SK-N-MC (cell line): ENCODE results near the gene DBP.

Experiments used
- DNase-seq: peaks from one replicate; pipeline ENCODE4 v3.0.0-alpha.2; 2011; ENCODE audit warnings: low read depth, low spot score
- H3K27ac ChIP-seq: fragments of 200-600 bp; sonication (generic); 2 replicates; pipeline ENCODE4 v1.5.1; 2016; ENCODE audit warnings: mixed run types
- H3K36me3 ChIP-seq: fragments of 200-600 bp; sonication (generic); 2 replicates; pipeline ENCODE4 v1.6.1; 2017; ENCODE audit warnings: antibody characterized with exemption, low read length, mixed read lengths; ENCODE audit not compliant: insufficient read depth
- H3K4me3 ChIP-seq: fragments of 200-600 bp; sonication (generic); 2 replicates; pipeline ENCODE4 v1.5.1; 2016
- H3K9ac ChIP-seq: fragments of 200-600 bp; sonication (generic); 2 replicates; pipeline ENCODE4 v1.8.0; 2017; ENCODE audit warnings: mixed run types, mixed read lengths; ENCODE audit not compliant: insufficient read length
- H3K9me3 ChIP-seq: fragments of 200-600 bp; sonication (generic); 2 replicates; pipeline ENCODE4 v1.6.1; 2017; ENCODE audit warnings: low read depth, mild to moderate bottlenecking, antibody characterized with exemption, low read length, moderate library complexity, mixed read lengths
- EZH2 ChIP-seq: fragments of 200-600 bp; sonication (generic); IDR thresholded peaks from one replicate; pipeline ENCODE4 v1.6.1; 2017; ENCODE audit warnings: antibody characterized with exemption
- FOXP2 ChIP-seq: optimal IDR thresholded peaks from 2 replicates; pipeline ENCODE3; 2011; ENCODE audit warnings: mild to moderate bottlenecking, moderate library complexity; ENCODE audit not compliant: insufficient read depth; ENCODE audit errors: extremely low read length, control extremely low read depth
- POLR2AphosphoS5 ChIP-seq: IDR thresholded peaks from 2 replicates; pipeline ENCODE4 v1.6.1; 2012; ENCODE audit warnings: mild to moderate bottlenecking, low read depth, low read length, borderline replicate concordance

The DBP gene

DNA sequence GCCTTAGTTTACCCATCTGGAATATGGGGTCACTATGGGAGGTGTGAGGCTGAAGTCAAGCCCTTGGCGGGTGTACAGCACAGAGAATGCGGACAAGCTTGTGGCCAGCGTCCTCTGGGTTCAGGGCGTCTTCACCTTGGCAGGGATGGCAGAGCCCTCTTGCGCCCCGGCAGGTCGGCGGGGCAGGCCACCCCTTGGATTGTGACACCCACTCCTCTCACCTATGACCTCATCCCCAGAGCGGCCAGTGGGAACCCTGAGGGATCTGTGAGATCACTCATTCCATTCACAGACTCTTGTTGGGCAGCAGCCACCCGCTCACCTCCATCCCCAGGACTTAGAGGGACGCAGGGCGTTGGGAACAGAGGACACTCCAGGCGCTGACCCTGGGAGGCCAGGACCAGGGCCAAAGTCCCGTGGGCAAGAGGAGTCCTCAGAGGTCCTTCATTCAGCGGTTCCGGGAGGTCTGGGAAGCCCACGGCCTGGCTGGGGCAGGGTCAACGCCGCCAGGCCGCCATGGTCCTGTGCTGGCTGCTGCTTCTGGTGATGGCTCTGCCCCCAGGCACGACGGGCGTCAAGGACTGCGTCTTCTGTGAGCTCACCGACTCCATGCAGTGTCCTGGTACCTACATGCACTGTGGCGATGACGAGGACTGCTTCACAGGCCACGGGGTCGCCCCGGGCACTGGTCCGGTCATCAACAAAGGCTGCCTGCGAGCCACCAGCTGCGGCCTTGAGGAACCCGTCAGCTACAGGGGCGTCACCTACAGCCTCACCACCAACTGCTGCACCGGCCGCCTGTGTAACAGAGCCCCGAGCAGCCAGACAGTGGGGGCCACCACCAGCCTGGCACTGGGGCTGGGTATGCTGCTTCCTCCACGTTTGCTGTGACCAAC is 30.5 kb downstream of the DBP start, which contains the start of gene SPACA4:
SPACA4 (plus strand) TSS at position 280 of the 896 bp plus-strand sequence; CDS start at position 517, 237 bp downstream.
- Histone ChIP-seq H3K27ac (no peak within 1 kb of the TSS), H3K9ac (no peak within 1 kb of the TSS)

DNA sequence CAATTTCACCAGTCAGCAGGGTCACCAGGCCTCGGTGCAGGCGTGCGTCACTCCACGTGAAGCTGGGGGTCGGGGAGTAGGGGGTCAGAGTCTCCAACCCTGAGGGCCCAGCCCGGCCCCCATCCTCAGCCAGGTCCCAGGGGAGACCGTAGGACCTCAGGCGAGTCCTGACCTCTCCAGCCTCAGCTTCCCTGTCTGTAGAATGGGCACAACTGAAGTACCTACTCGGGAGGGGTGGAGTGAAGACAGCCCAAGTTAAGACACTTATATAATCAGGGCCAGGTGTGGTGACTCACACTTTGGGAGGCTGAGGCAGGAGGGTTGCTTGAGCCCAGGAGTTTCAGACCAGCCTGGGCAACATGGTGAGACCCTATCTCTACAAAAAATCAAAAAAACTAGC is 33.3 kb downstream of the DBP start:
- no peak for TF ChIP-seq POLR2AphosphoS5
- TF ChIP-seq EZH2 = no peak
- no peak for TF ChIP-seq FOXP2

More for the DNA sequence above, 30.5 kb downstream of the DBP start, which contains the start of gene SPACA4:
- no peak for DNase-seq
- Histone ChIP-seq H3K4me3 (no peak within 1 kb of the TSS), H3K36me3 (no peaks in the 10 kb centered on the region), H3K9me3 (no peaks in the 10 kb centered on the region)
- TF ChIP-seq POLR2AphosphoS5 = no peak
- TF ChIP-seq EZH2 = no peak
- no peak for TF ChIP-seq FOXP2

GRCh38 chr19:48603449-48603848 is 33.7 kb downstream of the DBP start:
- H3K4me3 ChIP-seq = no peak overlapping the region
- no peaks in the 10 kb centered on the region for H3K9me3 ChIP-seq
- TF ChIP-seq POLR2AphosphoS5 (no peak), EZH2 (no peak), FOXP2 (no peak)
- no peak overlapping the region for H3K27ac ChIP-seq
- no peaks in the 10 kb centered on the region for H3K36me3 ChIP-seq
- no peak overlapping the region for H3K9ac ChIP-seq
- no peak for DNase-seq

More for the DNA sequence above, 33.3 kb downstream of the DBP start:
- Histone ChIP-seq H3K9me3 (no peaks in the 10 kb centered on the region), H3K4me3 (no peak overlapping the region), H3K9ac (no peak overlapping the region), H3K27ac (no peak overlapping the region), H3K36me3 (no peaks in the 10 kb centered on the region)
- no peak for DNase-seq

DNA sequence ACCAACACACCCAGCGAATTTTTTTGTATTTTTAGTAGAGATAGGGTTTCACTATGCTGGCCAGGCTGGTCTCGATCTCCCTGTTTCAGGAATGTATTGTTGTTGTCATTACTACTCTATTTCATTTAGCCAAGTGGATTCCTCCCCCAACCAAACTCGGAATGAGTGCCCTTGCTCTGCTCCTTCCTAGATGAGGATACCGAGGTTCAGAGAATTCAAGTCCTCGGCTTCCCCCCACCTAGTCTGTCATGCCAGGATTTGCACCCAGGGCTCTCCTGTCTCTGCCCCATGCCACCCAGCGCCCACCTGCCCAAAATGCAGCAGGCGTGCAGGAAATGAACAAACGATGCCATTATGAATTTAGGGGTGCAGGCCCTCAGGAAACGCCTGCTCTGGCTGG is 34.2 kb downstream of the DBP start:
- TF ChIP-seq EZH2 = no peak
- TF ChIP-seq POLR2AphosphoS5 = no peak
- no peak for TF ChIP-seq FOXP2
- no peaks in the 10 kb centered on the region for H3K9me3 ChIP-seq
- no peak overlapping the region for H3K27ac ChIP-seq
- H3K9ac ChIP-seq = no peak overlapping the region
- H3K36me3 ChIP-seq = no peaks in the 10 kb centered on the region
- no peak for DNase-seq
- H3K4me3 ChIP-seq = no peak overlapping the region

DNA sequence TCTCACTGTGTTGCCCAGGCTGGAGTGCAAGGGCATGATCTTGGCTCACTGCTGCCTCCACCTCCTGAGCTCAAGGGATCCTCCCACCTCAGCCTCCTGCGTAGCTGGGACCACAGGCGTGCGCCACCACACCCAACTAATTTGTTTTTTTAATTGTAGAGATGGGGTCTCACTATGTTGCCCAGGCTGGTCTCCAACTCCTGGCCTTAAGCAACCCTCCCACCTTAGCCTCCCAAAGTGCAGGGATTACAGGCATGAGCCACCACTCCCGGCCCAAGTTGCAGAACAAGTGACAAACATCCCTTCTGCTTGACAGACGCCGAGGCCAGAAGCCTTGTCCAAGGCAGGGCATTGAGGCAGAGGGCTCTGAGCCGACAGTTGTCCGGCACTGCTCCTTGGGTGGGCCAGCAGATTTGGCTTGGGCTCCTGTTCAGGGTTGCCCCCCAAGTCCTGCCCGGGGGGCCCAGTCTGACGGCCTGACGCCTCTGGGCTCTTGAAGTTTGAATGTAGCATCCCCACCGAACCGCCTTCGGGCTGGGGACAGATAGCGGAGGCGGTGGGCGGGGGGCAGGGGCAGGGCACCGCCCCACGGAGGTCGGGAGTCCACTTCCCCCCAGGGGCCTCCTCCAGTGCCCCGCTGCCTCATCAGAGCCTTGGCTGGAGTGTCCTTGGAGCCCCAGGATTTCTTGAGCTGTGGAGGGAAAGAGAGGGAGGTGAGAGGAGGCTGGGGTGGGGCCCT is 36.3 kb downstream of the DBP start:
- TF ChIP-seq EZH2 (no peak), FOXP2 (no peak), POLR2AphosphoS5 (no peak)
- no peak overlapping the region for H3K27ac ChIP-seq

DNA sequence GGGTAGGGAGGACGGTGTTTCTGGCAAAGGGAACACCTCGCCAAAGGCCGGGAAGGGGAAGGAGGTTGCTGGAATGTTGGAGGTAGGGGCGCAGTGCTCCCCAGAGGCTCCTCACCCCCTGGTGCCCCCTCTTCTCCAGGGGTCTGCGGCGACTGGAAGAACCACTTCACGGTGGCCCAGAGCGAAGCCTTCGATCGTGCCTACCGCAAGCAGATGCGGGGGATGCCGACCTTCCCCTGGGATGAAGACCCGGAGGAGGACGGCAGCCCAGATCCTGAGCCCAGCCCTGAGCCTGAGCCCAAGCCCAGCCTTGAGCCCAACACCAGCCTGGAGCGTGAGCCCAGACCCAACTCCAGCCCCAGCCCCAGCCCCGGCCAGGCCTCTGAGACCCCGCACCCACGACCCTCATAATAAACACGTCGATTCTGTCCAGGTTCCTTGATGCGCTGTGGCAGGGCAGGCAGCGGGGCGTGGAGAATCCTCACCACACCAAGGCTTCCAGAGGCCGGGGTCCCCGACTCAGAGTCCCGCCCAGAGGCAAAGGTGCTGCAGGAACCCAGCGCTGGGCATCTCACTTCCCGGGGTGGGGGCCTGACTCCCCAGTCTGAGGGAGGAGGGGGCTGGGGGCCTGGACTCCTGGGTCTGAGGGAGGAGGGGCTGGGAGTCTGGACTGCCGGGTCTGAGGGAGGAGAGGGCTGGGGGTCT is 38.0 kb downstream of the DBP start:
- H3K36me3 ChIP-seq = no peaks in the 10 kb centered on the region
- no peak overlapping the region for H3K4me3 ChIP-seq
- H3K9me3 ChIP-seq = no peaks in the 10 kb centered on the region
- no peak for TF ChIP-seq EZH2
- no peak for TF ChIP-seq POLR2AphosphoS5
- TF ChIP-seq FOXP2 = no peak
- no peak overlapping the region for H3K9ac ChIP-seq
- DNase-seq = no peak
- H3K27ac ChIP-seq = no peak overlapping the region

More for the DNA sequence above, 36.3 kb downstream of the DBP start:
- no peak for DNase-seq
- H3K4me3 ChIP-seq = no peak overlapping the region
- H3K36me3 ChIP-seq = no peaks in the 10 kb centered on the region
- no peaks in the 10 kb centered on the region for H3K9me3 ChIP-seq
- H3K9ac ChIP-seq = no peak overlapping the region

GRCh38 chr19:48596679-48597465 is 40.3 kb downstream of the DBP start:
- no peak overlapping the region for H3K27ac ChIP-seq
- DNase-seq = no peak

More at GRCh38 chr19:48596679-48597465, 40.3 kb downstream of the DBP start:
- no peak overlapping the region for H3K9ac ChIP-seq
- no peak overlapping the region for H3K4me3 ChIP-seq
- TF ChIP-seq POLR2AphosphoS5 = no peak
- TF ChIP-seq EZH2 = no peak
- TF ChIP-seq FOXP2 = no peak
- no peaks in the 10 kb centered on the region for H3K9me3 ChIP-seq
- no peaks in the 10 kb centered on the region for H3K36me3 ChIP-seq
